Right forelimb (tissue), 1 donor: ENCODE data around the gene ANKS3.

Source experiments
- DNase-seq: peaks from one replicate; pipeline ENCODE4 v3.0.0-alpha.2; 2018

The ANKS3 gene

GRCh38 chr16:4723071-4723767 lies 10.9 kb downstream of the ANKS3 start:
- DNase-seq: no peak

- DNase-seq: no peak
These were observed 15.6 kb downstream of the ANKS3 start for GRCh38 chr16:4718466-4718865.

GRCh38 chr16:4714996-4715395 lies 19.1 kb downstream of the ANKS3 start:
- DNase-seq: no peak

GRCh38 chr16:4713663-4714501 lies 20.2 kb downstream of the ANKS3 start:
- DNase-seq: no peak

GRCh38 chr16:4709481-4709880 lies 24.6 kb downstream of the ANKS3 start:
- no peak for DNase-seq

DNA sequence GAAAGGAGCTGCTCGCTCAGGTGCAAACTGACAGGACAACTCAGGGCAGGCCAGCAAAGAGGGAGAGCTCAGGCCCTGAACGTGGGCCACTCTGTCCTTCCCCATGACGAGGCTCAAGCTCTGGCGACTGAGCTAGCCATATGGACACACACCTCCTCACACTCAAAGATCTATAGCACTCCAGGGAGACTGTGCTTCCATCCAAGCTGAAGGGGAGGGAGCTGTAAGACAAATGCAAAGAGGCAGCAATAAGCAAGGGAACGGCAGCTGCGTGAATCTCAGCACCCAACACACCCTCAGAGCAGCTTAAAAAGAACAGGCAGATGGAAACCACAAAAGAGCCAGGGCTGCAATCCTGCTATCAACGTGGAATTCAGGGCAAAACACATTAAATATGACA lies 27.2 kb downstream of the ANKS3 start:
- no peak for DNase-seq

DNA sequence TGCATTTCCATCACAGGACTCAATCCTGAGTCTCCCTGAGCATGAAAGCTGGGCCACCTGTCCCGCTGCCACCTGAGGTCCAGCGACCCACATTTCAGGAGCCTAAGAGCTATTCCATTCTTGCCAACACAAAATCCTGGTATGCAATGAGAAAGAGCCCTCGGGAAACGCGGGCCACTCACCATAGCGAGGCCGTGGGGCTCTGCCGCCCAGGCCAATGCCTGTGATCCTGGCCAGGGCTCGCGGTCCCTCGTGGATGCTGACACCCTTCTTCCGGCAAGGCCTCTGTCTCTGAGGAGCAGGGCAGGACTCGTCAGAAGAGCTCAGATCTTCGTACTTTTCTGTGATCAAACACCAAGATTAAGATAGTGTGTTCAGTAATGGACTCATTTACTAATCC lies 29.2 kb downstream of the ANKS3 start:
- DNase-seq: no peak

GRCh38 chr16:4704491-4704890 lies 29.6 kb downstream of the ANKS3 start:
- DNase-seq: no peak

DNA sequence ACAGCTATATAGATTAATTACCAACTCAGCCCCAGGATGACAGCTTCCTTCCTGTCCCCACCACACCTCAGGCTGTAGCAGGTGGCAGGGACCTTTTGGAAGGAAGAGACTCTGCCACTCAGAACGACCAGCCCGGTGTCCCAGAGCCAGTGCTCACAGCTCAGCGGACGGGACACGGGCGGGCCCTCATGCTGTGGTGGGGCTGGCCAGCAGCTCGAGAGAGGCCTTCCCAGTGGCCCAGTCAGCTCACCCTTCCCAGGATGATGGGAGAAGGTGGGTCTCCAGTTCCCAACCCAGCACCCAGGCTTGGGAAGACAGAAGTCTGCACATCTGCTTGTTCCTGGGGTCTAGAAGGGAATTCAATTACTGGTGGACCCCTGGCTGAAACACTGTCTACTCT lies 30.2 kb downstream of the ANKS3 start:
- no peak for DNase-seq

- DNase-seq: no peak
These were observed 31.6 kb downstream of the ANKS3 start for GRCh38 chr16:4702466-4702808.

DNA sequence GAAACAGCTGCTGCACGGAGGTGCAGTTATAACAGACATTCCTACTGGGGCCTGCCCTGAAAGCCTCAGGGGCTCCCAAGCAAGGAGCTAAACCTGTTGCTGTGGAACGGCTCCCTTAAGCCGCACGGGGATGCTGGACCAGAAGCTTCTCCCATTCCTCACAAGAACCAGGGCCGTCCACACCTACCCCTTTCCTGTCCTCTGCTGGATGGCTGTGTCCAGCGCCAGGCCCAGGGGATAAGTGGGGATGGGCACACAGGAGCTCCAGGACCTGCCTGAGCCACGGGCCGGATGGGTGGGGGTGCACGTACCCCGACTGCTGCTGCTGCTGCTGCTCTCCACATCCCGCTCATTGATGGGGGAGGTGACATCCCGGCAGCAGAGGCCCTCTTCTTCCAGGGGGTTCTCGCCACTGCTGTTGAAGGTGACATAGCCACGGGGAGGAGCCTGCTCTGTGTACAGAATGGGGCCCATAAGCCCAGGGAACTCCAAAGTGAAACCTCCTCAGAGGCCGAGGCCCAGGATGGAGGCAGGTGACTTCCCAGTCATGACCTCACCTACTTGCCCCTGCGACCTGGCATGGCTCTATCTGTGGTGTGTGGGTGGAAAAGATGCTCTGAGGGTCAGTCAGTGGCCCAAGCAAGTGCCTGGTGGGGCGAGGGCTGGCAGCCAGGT lies 32.1 kb downstream of the ANKS3 start:
- no peak for DNase-seq

DNA sequence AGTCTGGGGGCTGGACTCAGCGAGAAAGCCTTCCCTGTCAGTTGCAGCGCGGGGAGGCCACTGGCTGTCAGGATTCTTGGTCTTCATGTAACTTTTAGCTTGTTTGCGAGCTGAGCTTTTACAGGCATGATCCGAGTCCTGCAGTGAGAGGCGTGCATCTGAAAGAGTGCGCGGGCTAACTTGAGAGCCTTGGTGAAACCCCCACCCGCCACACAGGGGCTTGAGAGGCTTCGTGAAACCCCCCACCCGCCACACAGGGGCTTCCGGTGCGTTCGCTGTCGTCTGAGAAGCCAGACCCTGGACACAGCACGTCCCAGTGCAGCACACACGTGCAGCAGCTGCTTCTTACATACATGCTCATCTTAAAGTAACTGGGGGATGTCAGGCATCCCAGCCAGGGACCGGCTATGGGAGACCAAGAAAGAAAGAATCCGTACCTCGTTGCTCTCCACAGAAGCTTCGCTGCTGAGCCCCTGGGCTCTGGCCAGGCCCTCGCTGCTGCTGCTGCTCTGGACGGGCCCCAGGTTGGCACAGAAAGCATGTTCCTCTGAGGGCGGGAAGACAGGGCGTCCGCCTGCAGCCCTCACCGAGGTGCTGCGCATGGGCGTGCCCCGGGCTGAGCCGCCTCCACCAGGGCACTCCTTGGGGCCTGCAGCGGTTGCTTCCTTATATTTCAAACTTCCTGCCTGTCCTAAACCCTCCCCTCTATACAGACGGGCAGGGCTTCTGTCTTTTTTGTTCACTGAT lies 32.9 kb downstream of the ANKS3 start:
- no peak for DNase-seq

DNA sequence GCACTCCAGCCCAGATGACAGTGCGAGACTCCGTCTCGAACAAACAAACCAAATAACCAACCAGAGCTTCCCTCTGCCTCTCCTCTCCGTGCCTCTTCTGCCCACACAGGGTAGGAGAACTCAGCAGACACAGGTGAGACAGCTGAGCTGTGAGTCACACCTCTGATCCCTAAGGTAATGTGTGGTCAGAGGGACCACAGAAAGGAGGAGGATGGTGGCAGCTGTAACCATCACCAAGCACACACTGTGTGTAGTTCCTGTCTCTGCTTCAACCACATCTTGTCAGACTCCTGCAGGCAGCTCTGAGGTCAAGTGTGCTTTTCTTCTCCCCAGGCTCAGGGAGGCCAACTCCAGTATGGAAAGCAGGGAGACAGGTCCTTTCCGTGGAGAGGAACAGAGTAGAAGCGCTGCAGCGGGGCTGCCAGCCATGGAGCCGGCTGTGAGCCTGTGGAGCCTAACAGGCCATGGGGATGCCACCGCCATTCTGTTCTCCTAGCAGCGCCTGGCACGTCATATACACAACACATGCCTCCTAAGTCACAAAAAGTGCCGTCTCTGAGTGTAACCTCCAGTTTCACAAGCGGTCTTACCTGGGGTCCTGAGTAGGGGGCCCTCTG lies 33.6 kb downstream of the ANKS3 start:
- DNase-seq: no peak

- DNase-seq: no peak
These were observed 35.0 kb downstream of the ANKS3 start for GRCh38 chr16:4699046-4699556.

- peak; percentile 37 for DNase-seq
These were observed 35.6 kb downstream of the ANKS3 start for GRCh38 chr16:4698321-4699045.

- no peak for DNase-seq
These were observed 36.2 kb downstream of the ANKS3 start for GRCh38 chr16:4697848-4698291.

DNA sequence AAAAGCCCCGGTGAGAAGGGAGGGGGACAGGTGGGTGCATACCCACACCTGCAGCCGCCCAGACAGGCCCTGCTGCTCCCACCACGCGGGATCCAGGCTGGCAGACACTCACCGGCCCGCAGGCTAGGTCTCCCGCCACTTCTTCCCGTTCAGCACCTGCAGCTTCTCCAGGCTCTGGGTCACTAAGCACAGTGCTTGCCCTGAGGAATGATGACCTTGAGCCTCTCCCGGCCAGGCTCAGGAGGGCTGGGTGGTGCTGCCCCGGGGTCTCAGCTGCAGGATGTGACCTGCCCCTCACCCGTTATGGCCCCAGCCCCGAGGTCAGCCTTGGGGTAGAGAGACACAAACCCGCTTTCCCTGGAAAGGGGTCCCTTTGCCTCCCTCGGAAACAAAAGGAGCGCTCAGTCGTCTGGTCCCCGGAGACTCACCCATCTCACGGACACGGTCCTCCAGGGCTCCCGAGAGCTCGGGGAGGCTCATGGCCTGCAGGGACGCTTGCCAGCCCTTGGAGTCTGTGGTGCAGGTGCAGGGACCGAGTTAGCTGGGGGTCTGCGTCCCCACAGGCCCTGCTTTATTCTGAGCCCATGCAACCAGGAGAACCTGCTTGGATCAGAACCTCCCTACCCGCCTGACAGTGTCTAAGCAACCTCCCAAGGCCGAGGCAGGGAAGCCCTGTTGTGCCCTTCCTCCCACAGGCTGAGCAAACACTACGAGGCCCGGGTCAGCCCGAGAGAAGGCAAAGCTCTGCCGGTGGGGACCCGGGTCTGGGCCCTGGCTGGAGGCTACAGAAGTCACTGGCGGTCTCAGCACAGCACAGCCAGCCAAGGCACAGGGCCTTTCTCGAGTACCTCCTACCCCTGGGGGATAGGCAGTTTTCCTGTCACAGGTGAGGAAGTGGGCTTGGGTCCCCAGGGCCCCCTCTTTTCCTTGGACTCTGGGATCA lies 36.9 kb downstream of the ANKS3 start:
- DNase-seq: no peak

DNA sequence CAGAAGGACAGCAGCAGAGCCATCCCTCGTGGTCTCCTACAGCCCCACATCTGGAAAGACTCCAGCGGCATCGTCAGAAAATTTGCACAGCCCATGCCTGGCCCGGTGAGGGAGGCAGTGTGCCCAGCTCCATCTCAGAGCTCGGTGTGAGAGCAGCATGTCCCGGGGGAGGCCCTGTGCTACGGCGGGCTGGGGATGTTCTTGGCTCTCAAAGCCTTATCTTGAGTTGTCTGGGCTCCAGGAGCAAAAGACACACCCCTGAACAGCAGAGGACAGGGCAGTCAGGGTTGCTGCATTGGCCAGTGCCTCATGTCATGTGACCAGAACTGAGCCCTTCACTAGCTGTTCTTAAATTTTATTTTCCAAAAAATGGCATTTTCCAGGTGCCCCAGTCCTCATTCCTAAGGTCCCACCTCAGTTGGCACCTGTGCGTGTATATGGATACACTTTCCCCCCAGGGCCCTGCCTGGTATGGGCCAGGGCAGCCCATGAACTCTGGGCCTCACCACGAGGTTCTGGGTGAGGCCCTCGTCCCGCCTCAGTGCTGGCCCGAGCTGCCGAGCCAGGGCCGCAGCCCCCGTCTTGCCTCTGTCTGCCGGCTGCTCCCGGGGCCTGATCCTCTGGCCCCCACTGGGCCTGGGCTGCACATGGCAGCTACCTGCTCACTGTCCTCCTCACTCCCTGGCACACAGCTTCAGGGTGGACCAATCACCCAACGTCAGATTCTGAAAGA lies 37.7 kb downstream of the ANKS3 start:
- peak; percentile 42 for DNase-seq

GRCh38 chr16:4695473-4696171 lies 38.4 kb downstream of the ANKS3 start:
- DNase-seq: peak; percentile 40
